GM12878 (cell line): ENCODE results near the gene OR51L1. TPM values are rescaled to one million over a fixed set of nuclear protein-coding genes. Genes with fewer than 3 reads are reported as not detected.

Source experiments
- CBFB ChIP-seq: IDR thresholded peaks from 2 replicates; pipeline ENCODE4 v1.6.1; 2016; ENCODE audit warnings: antibody characterized with exemption, low read depth
- JUND ChIP-seq: IDR thresholded peaks from 2 replicates; pipeline ENCODE4 v1.6.1; 2012; ENCODE audit warnings: low read depth, mild to moderate bottlenecking, low read length, improper control_type of control experiment, moderate library complexity
- TARDBP ChIP-seq: IDR thresholded peaks from 2 replicates; pipeline ENCODE4 v1.6.1; 2016; ENCODE audit warnings: borderline replicate concordance
- ZNF207 ChIP-seq: fragments of 450-650 bp; IDR thresholded peaks from 2 replicates; pipeline ENCODE4 v1.6.1; 2014; ENCODE audit warnings: antibody characterized with exemption, mild to moderate bottlenecking, borderline replicate concordance
- ZNF274 ChIP-seq: IDR thresholded peaks from one replicate; pipeline ENCODE4 v1.8.0; 2011; ENCODE audit not compliant: insufficient read length, insufficient read depth
- polyA plus RNA-seq, 11 experiments: library from polyadenylated mRNA; depleted of rRNA in 4 of 11; unstranded in 6 of 11; stranded (reverse) in 5 of 11; fragments of >200 nt; fragmentation: Nextera tagmentation in 4 of 11; fragmentation: Illumina TruSeq in 1 of 11; extraction: Ambion mirVana in 4 of 11; extraction: Trizol in 1 of 11; gene quantifications; 1 replicate in 1 of 11; 2 replicates in 10 of 11; pipeline versions ENCODE4 v1.2.1 to v1.2.3, GENCODE V29; 2011 to 2016; ENCODE audit warnings: inconsistent platforms in 2 of 11, missing spikeins in 2 of 11, low read depth in 1 of 11
- total RNA-seq, 4 experiments: library from RNA; depleted of rRNA in 3 of 4; stranded (reverse); fragments of >200 nt in 3 of 4; fragmentation: Illumina TruSeq in 1 of 4; extraction: Trizol in 1 of 4; gene quantifications; 2 replicates each; pipeline versions ENCODE4 v1.2.1 to v1.2.3, GENCODE V29; 2013 to 2021
- TF ChIP-seq, protein P1 (sequence below): fragments of 450-650 bp; IDR thresholded peaks from 2 replicates; pipeline ENCODE4 v1.6.1; 2018; ENCODE audit warnings: borderline replicate concordance, mild to moderate bottlenecking; ENCODE audit not compliant: partially characterized antibody
- TF ChIP-seq, protein P2 (sequence below): fragments of 150-350 bp; IDR thresholded peaks from 2 replicates; pipeline ENCODE4 v1.6.1; 2016; ENCODE audit warnings: low read depth, low read length
- TF ChIP-seq, protein P3 (sequence below): IDR thresholded peaks from 2 replicates; pipeline ENCODE4 v1.6.1; 2011; ENCODE audit warnings: borderline replicate concordance, low read depth, mild to moderate bottlenecking, moderate library complexity, low read length; ENCODE audit not compliant: insufficient read depth, poor library complexity, severe bottlenecking

The OR51L1 gene
- total and polyA plus RNA-seq, 10 of the 15 experiments (the other 5 are each of a cell fraction or from before 2014, with no cell fraction given) = not detected

DNA sequence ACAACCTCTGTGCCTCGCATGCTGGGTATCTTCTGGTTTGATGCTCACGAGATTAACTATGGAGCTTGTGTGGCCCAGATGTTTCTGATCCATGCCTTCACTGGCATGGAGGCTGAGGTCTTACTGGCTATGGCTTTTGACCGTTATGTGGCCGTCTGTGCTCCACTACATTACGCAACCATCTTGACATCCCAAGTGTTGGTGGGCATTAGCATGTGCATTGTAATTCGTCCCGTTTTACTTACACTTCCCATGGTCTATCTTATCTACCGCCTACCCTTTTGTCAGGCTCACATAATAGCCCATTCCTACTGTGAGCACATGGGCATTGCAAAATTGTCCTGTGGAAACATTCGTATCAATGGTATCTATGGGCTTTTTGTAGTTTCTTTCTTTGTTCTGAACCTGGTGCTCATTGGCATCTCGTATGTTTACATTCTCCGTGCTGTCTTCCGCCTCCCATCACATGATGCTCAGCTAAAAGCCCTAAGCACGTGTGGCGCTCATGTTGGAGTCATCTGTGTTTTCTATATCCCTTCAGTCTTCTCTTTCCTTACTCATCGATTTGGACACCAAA lies 52.2 kb downstream of the OR51L1 start (continued):
- TF ChIP-seq, protein P1, sequence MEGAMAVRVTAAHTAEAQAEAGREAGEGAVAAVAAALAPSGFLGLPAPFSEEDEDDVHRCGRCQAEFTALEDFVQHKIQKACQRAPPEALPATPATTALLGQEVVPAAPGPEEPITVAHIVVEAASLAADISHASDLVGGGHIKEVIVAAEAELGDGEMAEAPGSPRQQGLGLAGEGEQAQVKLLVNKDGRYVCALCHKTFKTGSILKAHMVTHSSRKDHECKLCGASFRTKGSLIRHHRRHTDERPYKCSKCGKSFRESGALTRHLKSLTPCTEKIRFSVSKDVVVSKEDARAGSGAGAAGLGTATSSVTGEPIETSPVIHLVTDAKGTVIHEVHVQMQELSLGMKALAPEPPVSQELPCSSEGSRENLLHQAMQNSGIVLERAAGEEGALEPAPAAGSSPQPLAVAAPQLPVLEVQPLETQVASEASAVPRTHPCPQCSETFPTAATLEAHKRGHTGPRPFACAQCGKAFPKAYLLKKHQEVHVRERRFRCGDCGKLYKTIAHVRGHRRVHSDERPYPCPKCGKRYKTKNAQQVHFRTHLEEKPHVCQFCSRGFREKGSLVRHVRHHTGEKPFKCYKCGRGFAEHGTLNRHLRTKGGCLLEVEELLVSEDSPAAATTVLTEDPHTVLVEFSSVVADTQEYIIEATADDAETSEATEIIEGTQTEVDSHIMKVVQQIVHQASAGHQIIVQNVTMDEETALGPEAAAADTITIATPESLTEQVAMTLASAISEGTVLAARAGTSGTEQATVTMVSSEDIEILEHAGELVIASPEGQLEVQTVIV = no peak
- TF ChIP-seq ZNF207 = no peak
- TF ChIP-seq, protein P2, sequence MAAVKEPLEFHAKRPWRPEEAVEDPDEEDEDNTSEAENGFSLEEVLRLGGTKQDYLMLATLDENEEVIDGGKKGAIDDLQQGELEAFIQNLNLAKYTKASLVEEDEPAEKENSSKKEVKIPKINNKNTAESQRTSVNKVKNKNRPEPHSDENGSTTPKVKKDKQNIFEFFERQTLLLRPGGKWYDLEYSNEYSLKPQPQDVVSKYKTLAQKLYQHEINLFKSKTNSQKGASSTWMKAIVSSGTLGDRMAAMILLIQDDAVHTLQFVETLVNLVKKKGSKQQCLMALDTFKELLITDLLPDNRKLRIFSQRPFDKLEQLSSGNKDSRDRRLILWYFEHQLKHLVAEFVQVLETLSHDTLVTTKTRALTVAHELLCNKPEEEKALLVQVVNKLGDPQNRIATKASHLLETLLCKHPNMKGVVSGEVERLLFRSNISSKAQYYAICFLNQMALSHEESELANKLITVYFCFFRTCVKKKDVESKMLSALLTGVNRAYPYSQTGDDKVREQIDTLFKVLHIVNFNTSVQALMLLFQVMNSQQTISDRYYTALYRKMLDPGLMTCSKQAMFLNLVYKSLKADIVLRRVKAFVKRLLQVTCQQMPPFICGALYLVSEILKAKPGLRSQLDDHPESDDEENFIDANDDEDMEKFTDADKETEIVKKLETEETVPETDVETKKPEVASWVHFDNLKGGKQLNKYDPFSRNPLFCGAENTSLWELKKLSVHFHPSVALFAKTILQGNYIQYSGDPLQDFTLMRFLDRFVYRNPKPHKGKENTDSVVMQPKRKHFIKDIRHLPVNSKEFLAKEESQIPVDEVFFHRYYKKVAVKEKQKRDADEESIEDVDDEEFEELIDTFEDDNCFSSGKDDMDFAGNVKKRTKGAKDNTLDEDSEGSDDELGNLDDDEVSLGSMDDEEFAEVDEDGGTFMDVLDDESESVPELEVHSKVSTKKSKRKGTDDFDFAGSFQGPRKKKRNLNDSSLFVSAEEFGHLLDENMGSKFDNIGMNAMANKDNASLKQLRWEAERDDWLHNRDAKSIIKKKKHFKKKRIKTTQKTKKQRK = no peak
- no peak for TF ChIP-seq ZNF274
- TF ChIP-seq TARDBP = no peak
- no peak for TF ChIP-seq CBFB
- TF ChIP-seq JUND = no peak
- TF ChIP-seq, protein P3, sequence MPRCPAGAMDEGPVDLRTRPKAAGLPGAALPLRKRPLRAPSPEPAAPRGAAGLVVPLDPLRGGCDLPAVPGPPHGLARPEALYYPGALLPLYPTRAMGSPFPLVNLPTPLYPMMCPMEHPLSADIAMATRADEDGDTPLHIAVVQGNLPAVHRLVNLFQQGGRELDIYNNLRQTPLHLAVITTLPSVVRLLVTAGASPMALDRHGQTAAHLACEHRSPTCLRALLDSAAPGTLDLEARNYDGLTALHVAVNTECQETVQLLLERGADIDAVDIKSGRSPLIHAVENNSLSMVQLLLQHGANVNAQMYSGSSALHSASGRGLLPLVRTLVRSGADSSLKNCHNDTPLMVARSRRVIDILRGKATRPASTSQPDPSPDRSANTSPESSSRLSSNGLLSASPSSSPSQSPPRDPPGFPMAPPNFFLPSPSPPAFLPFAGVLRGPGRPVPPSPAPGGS = no peak
- TF ChIP-seq, all 136 proteins: peak for 0

Other genes starting within 250 kb of the OR51L1 start
Only the 7 nearest of the 18 such genes appear.
- gene OR51G2, start 75.5 kb upstream of the OR51L1 start, total RNA-seq (2014; rRNA removed) = not detected in 2 replicates
- gene OR51G2, start 75.5 kb upstream of the OR51L1 start, total RNA-seq (2014; rRNA removed; fragmentation: Illumina TruSeq; extraction: Trizol) = not detected in 2 replicates
- gene OR51G2, start 75.5 kb upstream of the OR51L1 start, total RNA-seq (2021) = not detected in 2 replicates
- gene OR51G2, start 75.5 kb upstream of the OR51L1 start, polyA plus RNA-seq (2011; rRNA removed) = not detected in 2 replicates
- gene OR51G2, start 75.5 kb upstream of the OR51L1 start, polyA plus RNA-seq (2014; fragmentation: Illumina TruSeq; extraction: Trizol) = not detected in 2 replicates
- gene OR51G2, start 75.5 kb upstream of the OR51L1 start, polyA plus RNA-seq (2014; fragmentation: Nextera tagmentation; extraction: Ambion mirVana) = not detected
- gene OR51G2, start 75.5 kb upstream of the OR51L1 start, polyA plus RNA-seq (2014; rRNA removed) = not detected in 2 replicates
- gene OR51G2, start 75.5 kb upstream of the OR51L1 start, polyA plus RNA-seq (2016; fragmentation: Nextera tagmentation; extraction: Ambion mirVana) = not detected
- not detected in 2 replicates for gene OR51G1, start 70.5 kb upstream of the OR51L1 start, total RNA-seq (2014; rRNA removed)
- gene OR51G1, start 70.5 kb upstream of the OR51L1 start, total RNA-seq (2014; rRNA removed; fragmentation: Illumina TruSeq; extraction: Trizol) = not detected in 2 replicates
- gene OR51G1, start 70.5 kb upstream of the OR51L1 start, total RNA-seq (2021) = not detected in 2 replicates
- not detected in 2 replicates for gene OR51G1, start 70.5 kb upstream of the OR51L1 start, polyA plus RNA-seq (2011; rRNA removed)
- gene OR51G1, start 70.5 kb upstream of the OR51L1 start, polyA plus RNA-seq (2014; fragmentation: Illumina TruSeq; extraction: Trizol) = not detected in 2 replicates
- not detected for gene OR51G1, start 70.5 kb upstream of the OR51L1 start, polyA plus RNA-seq (2014; fragmentation: Nextera tagmentation; extraction: Ambion mirVana)
- gene OR51G1, start 70.5 kb upstream of the OR51L1 start, polyA plus RNA-seq (2014; rRNA removed) = not detected in 2 replicates
- not detected for gene OR51G1, start 70.5 kb upstream of the OR51L1 start, polyA plus RNA-seq (2016; fragmentation: Nextera tagmentation; extraction: Ambion mirVana)
- not detected in 2 replicates for gene OR51A4, start 47.2 kb upstream of the OR51L1 start, total RNA-seq (2014; rRNA removed)
- not detected in 2 replicates for gene OR51A4, start 47.2 kb upstream of the OR51L1 start, total RNA-seq (2014; rRNA removed; fragmentation: Illumina TruSeq; extraction: Trizol)
- gene OR51A4, start 47.2 kb upstream of the OR51L1 start, total RNA-seq (2021) = not detected in 2 replicates
- not detected in 2 replicates for gene OR51A4, start 47.2 kb upstream of the OR51L1 start, polyA plus RNA-seq (2011; rRNA removed)
- not detected in 2 replicates for gene OR51A4, start 47.2 kb upstream of the OR51L1 start, polyA plus RNA-seq (2014; fragmentation: Illumina TruSeq; extraction: Trizol)
- gene OR51A4, start 47.2 kb upstream of the OR51L1 start, polyA plus RNA-seq (2014; fragmentation: Nextera tagmentation; extraction: Ambion mirVana) = not detected
- not detected in 2 replicates for gene OR51A4, start 47.2 kb upstream of the OR51L1 start, polyA plus RNA-seq (2014; rRNA removed)
- gene OR51A4, start 47.2 kb upstream of the OR51L1 start, polyA plus RNA-seq (2016; fragmentation: Nextera tagmentation; extraction: Ambion mirVana) = not detected
- gene OR51A2, start 39.1 kb upstream of the OR51L1 start, total RNA-seq (2014; rRNA removed) = not detected in 2 replicates
- gene OR51A2, start 39.1 kb upstream of the OR51L1 start, total RNA-seq (2014; rRNA removed; fragmentation: Illumina TruSeq; extraction: Trizol) = not detected in 2 replicates
- gene OR51A2, start 39.1 kb upstream of the OR51L1 start, total RNA-seq (2021) = not detected in 2 replicates
- not detected in 2 replicates for gene OR51A2, start 39.1 kb upstream of the OR51L1 start, polyA plus RNA-seq (2011; rRNA removed)
- gene OR51A2, start 39.1 kb upstream of the OR51L1 start, polyA plus RNA-seq (2014; fragmentation: Illumina TruSeq; extraction: Trizol) = not detected in 2 replicates
- gene OR51A2, start 39.1 kb upstream of the OR51L1 start, polyA plus RNA-seq (2014; fragmentation: Nextera tagmentation; extraction: Ambion mirVana) = not detected
- gene OR51A2, start 39.1 kb upstream of the OR51L1 start, polyA plus RNA-seq (2014; rRNA removed) = not detected in 2 replicates
- gene OR51A2, start 39.1 kb upstream of the OR51L1 start, polyA plus RNA-seq (2016; fragmentation: Nextera tagmentation; extraction: Ambion mirVana) = not detected
- not detected in 2 replicates for gene OR52J3, start 51.7 kb downstream of the OR51L1 start, total RNA-seq (2014; rRNA removed)
- not detected in 2 replicates for gene OR52J3, start 51.7 kb downstream of the OR51L1 start, total RNA-seq (2014; rRNA removed; fragmentation: Illumina TruSeq; extraction: Trizol)
- gene OR52J3, start 51.7 kb downstream of the OR51L1 start, total RNA-seq (2021) = not detected in 2 replicates
- not detected in 2 replicates for gene OR52J3, start 51.7 kb downstream of the OR51L1 start, polyA plus RNA-seq (2011; rRNA removed)
- not detected in 2 replicates for gene OR52J3, start 51.7 kb downstream of the OR51L1 start, polyA plus RNA-seq (2014; fragmentation: Illumina TruSeq; extraction: Trizol)
- not detected for gene OR52J3, start 51.7 kb downstream of the OR51L1 start, polyA plus RNA-seq (2014; fragmentation: Nextera tagmentation; extraction: Ambion mirVana)
- not detected in 2 replicates for gene OR52J3, start 51.7 kb downstream of the OR51L1 start, polyA plus RNA-seq (2014; rRNA removed)
- gene OR52J3, start 51.7 kb downstream of the OR51L1 start, polyA plus RNA-seq (2016; fragmentation: Nextera tagmentation; extraction: Ambion mirVana) = not detected
- not detected in 2 replicates for gene OR52E2, start 64.8 kb downstream of the OR51L1 start, total RNA-seq (2014; rRNA removed)
- gene OR52E2, start 64.8 kb downstream of the OR51L1 start, total RNA-seq (2014; rRNA removed; fragmentation: Illumina TruSeq; extraction: Trizol) = not detected in 2 replicates
- not detected in 2 replicates for gene OR52E2, start 64.8 kb downstream of the OR51L1 start, total RNA-seq (2021)
- not detected in 2 replicates for gene OR52E2, start 64.8 kb downstream of the OR51L1 start, polyA plus RNA-seq (2011; rRNA removed)
- not detected in 2 replicates for gene OR52E2, start 64.8 kb downstream of the OR51L1 start, polyA plus RNA-seq (2014; fragmentation: Illumina TruSeq; extraction: Trizol)
- gene OR52E2, start 64.8 kb downstream of the OR51L1 start, polyA plus RNA-seq (2014; fragmentation: Nextera tagmentation; extraction: Ambion mirVana) = not detected
- gene OR52E2, start 64.8 kb downstream of the OR51L1 start, polyA plus RNA-seq (2014; rRNA removed) = not detected in 2 replicates
- not detected for gene OR52E2, start 64.8 kb downstream of the OR51L1 start, polyA plus RNA-seq (2016; fragmentation: Nextera tagmentation; extraction: Ambion mirVana)
- not detected in 2 replicates for gene OR52E1, start 74.7 kb downstream of the OR51L1 start, total RNA-seq (2014; rRNA removed)
- gene OR52E1, start 74.7 kb downstream of the OR51L1 start, total RNA-seq (2014; rRNA removed; fragmentation: Illumina TruSeq; extraction: Trizol) = not detected in 2 replicates
- not detected in 2 replicates for gene OR52E1, start 74.7 kb downstream of the OR51L1 start, total RNA-seq (2021)
- not detected in 2 replicates for gene OR52E1, start 74.7 kb downstream of the OR51L1 start, polyA plus RNA-seq (2011; rRNA removed)
- gene OR52E1, start 74.7 kb downstream of the OR51L1 start, polyA plus RNA-seq (2014; fragmentation: Illumina TruSeq; extraction: Trizol) = not detected in 2 replicates
- gene OR52E1, start 74.7 kb downstream of the OR51L1 start, polyA plus RNA-seq (2014; fragmentation: Nextera tagmentation; extraction: Ambion mirVana) = not detected
- gene OR52E1, start 74.7 kb downstream of the OR51L1 start, polyA plus RNA-seq (2014; rRNA removed) = not detected in 2 replicates
- gene OR52E1, start 74.7 kb downstream of the OR51L1 start, polyA plus RNA-seq (2016; fragmentation: Nextera tagmentation; extraction: Ambion mirVana) = not detected